Measurements from ENCODE around the gene ATG3.
"Not testable (repeated sequence)": the region's sequence is repeated elsewhere in the genome, so short reads cannot be mapped to it uniquely, and the experiment has no call there.

DNA sequence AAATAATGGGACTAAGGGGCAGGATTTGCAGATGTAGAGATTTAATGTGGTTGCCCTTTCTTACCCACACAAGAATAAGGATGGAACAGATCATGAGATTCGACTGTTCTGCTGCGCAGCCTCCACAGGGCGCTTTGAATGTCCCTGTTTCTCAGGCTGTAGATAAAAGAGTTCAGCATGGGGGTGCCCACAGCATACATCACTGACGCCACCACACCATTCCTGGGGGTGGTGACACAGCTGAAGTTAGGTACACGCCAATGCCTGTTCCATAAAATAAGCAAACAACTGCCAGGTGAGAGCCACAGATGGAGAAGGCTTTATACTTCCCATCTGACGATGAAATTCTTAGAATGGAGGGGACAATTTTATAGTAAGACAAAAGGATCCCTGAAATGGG, 37.6 kb downstream of the ATG3 start:
- TF ChIP-seq, protein P1, sequence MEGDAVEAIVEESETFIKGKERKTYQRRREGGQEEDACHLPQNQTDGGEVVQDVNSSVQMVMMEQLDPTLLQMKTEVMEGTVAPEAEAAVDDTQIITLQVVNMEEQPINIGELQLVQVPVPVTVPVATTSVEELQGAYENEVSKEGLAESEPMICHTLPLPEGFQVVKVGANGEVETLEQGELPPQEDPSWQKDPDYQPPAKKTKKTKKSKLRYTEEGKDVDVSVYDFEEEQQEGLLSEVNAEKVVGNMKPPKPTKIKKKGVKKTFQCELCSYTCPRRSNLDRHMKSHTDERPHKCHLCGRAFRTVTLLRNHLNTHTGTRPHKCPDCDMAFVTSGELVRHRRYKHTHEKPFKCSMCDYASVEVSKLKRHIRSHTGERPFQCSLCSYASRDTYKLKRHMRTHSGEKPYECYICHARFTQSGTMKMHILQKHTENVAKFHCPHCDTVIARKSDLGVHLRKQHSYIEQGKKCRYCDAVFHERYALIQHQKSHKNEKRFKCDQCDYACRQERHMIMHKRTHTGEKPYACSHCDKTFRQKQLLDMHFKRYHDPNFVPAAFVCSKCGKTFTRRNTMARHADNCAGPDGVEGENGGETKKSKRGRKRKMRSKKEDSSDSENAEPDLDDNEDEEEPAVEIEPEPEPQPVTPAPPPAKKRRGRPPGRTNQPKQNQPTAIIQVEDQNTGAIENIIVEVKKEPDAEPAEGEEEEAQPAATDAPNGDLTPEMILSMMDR (conservative IDR thresholded peaks at IDR 0.05; ENCODE audit: low read depth, low read length): not testable (repeated sequence)
- TF ChIP-seq EZH2phosphoT487 (IDR thresholded peaks at IDR 0.05; ENCODE audit: borderline replicate concordance, low read length): not testable (repeated sequence)

All from PC-3 (cell line).